ENCODE data around the gene STK33. TPM values are rescaled to one million over a fixed set of nuclear protein-coding genes. Genes with fewer than 3 reads are reported as not detected.

Gene STK33
- total RNA-seq, 2 donors from 2014 or later, result 0.40 to 1.0 TPM

- Mint-ChIP-seq H3K36me3 (ENCODE audit: low read depth) (no peaks in the 10 kb centered on the region), H3K9me3 (no peaks in the 10 kb centered on the region)
Measured at GRCh38 chr11:8543278-8543677, 50.8 kb downstream of the STK33 start.

GRCh38 chr11:8541448-8541847 is 52.6 kb downstream of the STK33 start:
- Mint-ChIP-seq H3K36me3 (ENCODE audit: low read depth) (no peaks in the 10 kb centered on the region), H3K4me3 (no peak overlapping the region), H3K4me1 (no peaks in the 10 kb centered on the region), H3K9me3 (no peaks in the 10 kb centered on the region), H3K27me3 (peaks cover 12% of the 10 kb centered on the region), H3K27ac (no peak overlapping the region)
- ATAC-seq (replicated peaks), result no peak

More at GRCh38 chr11:8543278-8543677, 50.8 kb downstream of the STK33 start:
- H3K27ac Mint-ChIP-seq, result no peak overlapping the region
- no peak for ATAC-seq (replicated peaks)
- no peak overlapping the region for H3K4me3 Mint-ChIP-seq
- peaks cover 16% of the 10 kb centered on the region for H3K27me3 Mint-ChIP-seq
- H3K4me1 Mint-ChIP-seq, result no peaks in the 10 kb centered on the region

GRCh38 chr11:8533332-8533731 is 60.7 kb downstream of the STK33 start:
- peaks cover 18% of the 10 kb centered on the region for H3K27me3 Mint-ChIP-seq

GRCh38 chr11:8532475-8532874 is 61.6 kb downstream of the STK33 start:
- no peak for ATAC-seq (replicated peaks)
- H3K36me3 Mint-ChIP-seq (ENCODE audit: low read depth), result no peaks in the 10 kb centered on the region
- no peaks in the 10 kb centered on the region for H3K9me3 Mint-ChIP-seq
- no peaks in the 10 kb centered on the region for H3K4me1 Mint-ChIP-seq
- peaks cover 17% of the 10 kb centered on the region for H3K27me3 Mint-ChIP-seq
- H3K4me3 Mint-ChIP-seq, result no peak overlapping the region
- H3K27ac Mint-ChIP-seq, result no peak overlapping the region

More at GRCh38 chr11:8533332-8533731, 60.7 kb downstream of the STK33 start:
- no peaks in the 10 kb centered on the region for H3K4me1 Mint-ChIP-seq
- no peaks in the 10 kb centered on the region for H3K36me3 Mint-ChIP-seq (ENCODE audit: low read depth)
- H3K9me3 Mint-ChIP-seq, result no peaks in the 10 kb centered on the region
- no peak overlapping the region for H3K27ac Mint-ChIP-seq
- ATAC-seq (replicated peaks), result no peak
- H3K4me3 Mint-ChIP-seq, result no peak overlapping the region

GRCh38 chr11:8531982-8532381 is 62.0 kb downstream of the STK33 start:
- Mint-ChIP-seq H3K36me3 (ENCODE audit: low read depth) (no peaks in the 10 kb centered on the region), H3K27me3 (peaks cover 17% of the 10 kb centered on the region), H3K4me1 (no peaks in the 10 kb centered on the region), H3K4me3 (no peak overlapping the region), H3K9me3 (no peaks in the 10 kb centered on the region), H3K27ac (no peak overlapping the region)
- no peak for ATAC-seq (replicated peaks)

- Mint-ChIP-seq H3K27me3 (peaks cover 17% of the 10 kb centered on the region), H3K9me3 (no peaks in the 10 kb centered on the region), H3K4me1 (no peaks in the 10 kb centered on the region), H3K36me3 (ENCODE audit: low read depth) (no peaks in the 10 kb centered on the region), H3K4me3 (no peak overlapping the region), H3K27ac (no peak overlapping the region)
- no peak for ATAC-seq (replicated peaks)
Measured at GRCh38 chr11:8531312-8531711, 62.7 kb downstream of the STK33 start.

- Mint-ChIP-seq H3K36me3 (ENCODE audit: low read depth) (no peaks in the 10 kb centered on the region), H3K4me3 (no peak overlapping the region), H3K27ac (no peak overlapping the region), H3K27me3 (peaks cover 9% of the 10 kb centered on the region), H3K9me3 (no peaks in the 10 kb centered on the region), H3K4me1 (no peaks in the 10 kb centered on the region)
- ATAC-seq (replicated peaks), result no peak
Measured at GRCh38 chr11:8527939-8528338, 66.1 kb downstream of the STK33 start.

GRCh38 chr11:8523396-8523795 is 70.6 kb downstream of the STK33 start:
- H3K9me3 Mint-ChIP-seq, result no peaks in the 10 kb centered on the region
- H3K36me3 Mint-ChIP-seq (ENCODE audit: low read depth), result no peaks in the 10 kb centered on the region
- no peak for ATAC-seq (replicated peaks)
- no peak overlapping the region for H3K27ac Mint-ChIP-seq
- peaks cover 2% of the 10 kb centered on the region for H3K27me3 Mint-ChIP-seq
- H3K4me3 Mint-ChIP-seq, result no peak overlapping the region
- no peaks in the 10 kb centered on the region for H3K4me1 Mint-ChIP-seq

- no peaks in the 10 kb centered on the region for H3K36me3 Mint-ChIP-seq (ENCODE audit: low read depth)
- no peak for ATAC-seq (replicated peaks)
Measured at GRCh38 chr11:8512547-8512946, 81.5 kb downstream of the STK33 start.

GRCh38 chr11:8503910-8504364 is 90.1 kb downstream of the STK33 start:
- no peak for ATAC-seq (replicated peaks)
- no peak overlapping the region for H3K27ac Mint-ChIP-seq
- no peaks in the 10 kb centered on the region for H3K36me3 Mint-ChIP-seq (ENCODE audit: low read depth)
- H3K9me3 Mint-ChIP-seq, result no peaks in the 10 kb centered on the region
- H3K4me3 Mint-ChIP-seq, result no peak overlapping the region
- H3K4me1 Mint-ChIP-seq, result no peaks in the 10 kb centered on the region
- peaks cover 10% of the 10 kb centered on the region for H3K27me3 Mint-ChIP-seq

More at GRCh38 chr11:8512547-8512946, 81.5 kb downstream of the STK33 start:
- no peaks in the 10 kb centered on the region for H3K4me1 Mint-ChIP-seq
- H3K9me3 Mint-ChIP-seq, result peaks cover 15% of the 10 kb centered on the region
- H3K27ac Mint-ChIP-seq, result no peak overlapping the region
- H3K4me3 Mint-ChIP-seq, result no peak overlapping the region
- peaks cover 43% of the 10 kb centered on the region for H3K27me3 Mint-ChIP-seq

GRCh38 chr11:8501836-8502235 is 92.2 kb downstream of the STK33 start:
- Mint-ChIP-seq H3K4me1 (no peaks in the 10 kb centered on the region), H3K9me3 (no peaks in the 10 kb centered on the region), H3K27me3 (peaks cover 6% of the 10 kb centered on the region), H3K27ac (no peak overlapping the region), H3K4me3 (no peak overlapping the region), H3K36me3 (ENCODE audit: low read depth) (no peaks in the 10 kb centered on the region)
- ATAC-seq (replicated peaks), result no peak

- no peak for ATAC-seq (replicated peaks)
- Mint-ChIP-seq H3K9me3 (no peaks in the 10 kb centered on the region), H3K4me1 (no peaks in the 10 kb centered on the region), H3K4me3 (no peak overlapping the region), H3K27ac (no peak overlapping the region), H3K27me3 (peaks cover 12% of the 10 kb centered on the region), H3K36me3 (ENCODE audit: low read depth) (no peaks in the 10 kb centered on the region)
Measured at GRCh38 chr11:8488395-8488794, 105.6 kb downstream of the STK33 start.

GRCh38 chr11:8487261-8487660 is 106.8 kb downstream of the STK33 start:
- no peak for ATAC-seq (replicated peaks)

GRCh38 chr11:8484251-8484650 is 109.8 kb downstream of the STK33 start:
- ATAC-seq (replicated peaks), result no peak
- H3K4me3 Mint-ChIP-seq, result no peak overlapping the region
- peaks cover 8% of the 10 kb centered on the region for H3K27me3 Mint-ChIP-seq
- no peaks in the 10 kb centered on the region for H3K36me3 Mint-ChIP-seq (ENCODE audit: low read depth)
- no peaks in the 10 kb centered on the region for H3K4me1 Mint-ChIP-seq
- H3K27ac Mint-ChIP-seq, result no peak overlapping the region
- H3K9me3 Mint-ChIP-seq, result no peaks in the 10 kb centered on the region

More at GRCh38 chr11:8487261-8487660, 106.8 kb downstream of the STK33 start:
- Mint-ChIP-seq H3K4me3 (no peak overlapping the region), H3K9me3 (no peaks in the 10 kb centered on the region), H3K4me1 (no peaks in the 10 kb centered on the region), H3K36me3 (ENCODE audit: low read depth) (no peaks in the 10 kb centered on the region), H3K27me3 (peaks cover 7% of the 10 kb centered on the region), H3K27ac (no peak overlapping the region)

- H3K4me3 Mint-ChIP-seq, result no peak overlapping the region
- no peaks in the 10 kb centered on the region for H3K36me3 Mint-ChIP-seq (ENCODE audit: low read depth)
- no peak overlapping the region for H3K27ac Mint-ChIP-seq
- no peaks in the 10 kb centered on the region for H3K9me3 Mint-ChIP-seq
- ATAC-seq (replicated peaks), result no peak
- H3K27me3 Mint-ChIP-seq, result peaks cover 12% of the 10 kb centered on the region
- no peaks in the 10 kb centered on the region for H3K4me1 Mint-ChIP-seq
Measured at GRCh38 chr11:8480858-8481257, 113.2 kb downstream of the STK33 start.

GRCh38 chr11:8477680-8478079 is 116.3 kb downstream of the STK33 start:
- Mint-ChIP-seq H3K36me3 (ENCODE audit: low read depth) (no peaks in the 10 kb centered on the region), H3K4me3 (no peak overlapping the region), H3K4me1 (no peaks in the 10 kb centered on the region)

More at GRCh38 chr11:8477680-8478079, 116.3 kb downstream of the STK33 start:
- Mint-ChIP-seq H3K27me3 (peaks cover 12% of the 10 kb centered on the region), H3K9me3 (no peaks in the 10 kb centered on the region), H3K27ac (no peak overlapping the region)
- ATAC-seq (replicated peaks), result no peak

Data from activated T-helper 17 cell treated with anti-CD3 and anti-CD28 coated beads, Interleukin-2, amount 50 U/mL, for 72 hours (primary cell).